HG02852 (cell line): ENCODE results near the gene MACROD1.

Experiments
- ATAC-seq: cut with Tn5 transposase; IDR thresholded peaks from one replicate; pipeline ENCODE4 v1.9.1; 2021; ENCODE audit warnings: mild to moderate bottlenecking, moderate library complexity; ENCODE audit not compliant: unreplicated experiment

Gene MACROD1

DNA sequence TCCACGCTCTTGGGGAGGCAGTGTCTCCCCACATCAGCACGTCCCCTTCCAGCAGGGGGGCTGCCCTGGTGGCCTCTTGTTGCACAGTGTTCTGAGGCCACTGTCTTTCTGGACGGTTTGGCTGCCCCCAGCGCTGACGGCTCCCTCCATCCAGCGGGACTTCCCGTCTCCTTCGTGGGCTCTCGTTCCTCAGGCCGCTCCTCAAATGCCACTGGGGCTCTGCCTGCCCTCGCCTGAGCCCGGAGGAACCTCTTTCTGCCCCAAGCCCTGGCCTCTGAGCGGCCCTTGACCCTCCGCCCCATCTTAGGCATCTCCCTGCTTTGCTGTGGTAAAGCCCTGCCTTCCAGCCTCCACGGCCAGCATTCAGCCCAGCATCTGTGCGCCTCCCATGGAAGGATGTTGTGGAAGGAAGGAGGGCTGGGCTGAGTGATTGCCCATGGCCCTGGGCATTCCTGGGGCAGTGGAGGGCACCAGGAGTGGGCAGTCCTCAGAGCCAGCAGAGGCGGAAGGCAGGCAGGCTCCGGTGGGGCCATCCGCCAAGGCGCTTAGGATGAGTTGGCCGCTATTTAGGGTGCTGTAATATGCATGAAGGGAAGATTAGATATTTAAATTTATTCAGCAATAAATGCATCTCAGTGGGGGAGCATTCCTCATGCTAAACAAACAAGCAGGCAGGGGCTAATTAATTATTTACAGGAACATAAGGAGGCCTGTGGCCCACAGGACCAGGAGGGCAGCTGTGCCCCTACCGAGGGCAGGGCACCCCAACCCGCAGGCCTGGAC is 161.9 kb downstream of the MACROD1 start:
- no peak for ATAC-seq

DNA sequence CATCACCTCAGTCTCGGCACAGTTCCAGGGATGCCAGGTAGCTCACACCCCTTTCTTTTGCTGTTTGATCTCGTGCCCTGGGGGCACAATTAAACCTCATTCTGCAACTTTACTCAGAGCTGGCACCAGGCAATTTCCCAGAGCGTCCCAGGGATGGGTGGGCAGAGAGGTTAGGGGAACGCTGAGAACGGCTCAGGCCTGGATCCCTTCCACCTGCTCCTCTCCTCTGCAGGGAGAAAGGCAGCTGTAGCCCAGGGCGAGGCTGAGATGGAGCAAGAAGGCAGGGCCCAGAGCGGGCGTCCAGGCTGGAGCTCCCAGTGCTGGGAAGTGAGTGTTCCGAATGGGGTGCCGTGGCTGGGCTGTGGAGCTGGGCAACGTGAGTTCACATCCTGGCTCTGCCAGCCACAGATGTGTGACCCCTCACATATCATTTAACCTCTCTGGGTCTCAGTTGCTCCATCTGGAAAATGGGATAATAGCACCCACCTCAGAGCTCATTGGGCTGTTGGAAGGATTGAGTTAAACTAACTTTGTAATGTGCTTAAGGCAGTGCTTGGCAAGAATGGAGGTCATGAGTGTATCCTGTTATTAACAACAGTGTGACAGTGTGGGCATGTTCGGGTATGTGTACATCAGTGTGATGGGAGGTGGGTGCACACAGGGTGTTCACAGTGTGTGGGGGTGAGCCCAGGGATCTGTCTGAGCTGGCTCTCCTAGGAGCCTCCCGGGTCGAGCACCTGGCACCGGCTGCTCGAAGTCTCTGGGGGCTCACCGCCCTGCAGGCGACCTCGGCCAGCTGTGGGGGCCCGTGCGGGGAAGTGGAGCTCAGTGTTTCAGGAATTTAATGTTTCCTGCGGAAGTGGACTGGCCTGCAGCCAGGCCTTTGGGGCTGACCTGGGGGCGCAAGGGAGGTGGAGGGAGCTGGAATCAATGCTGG is 164.2 kb downstream of the MACROD1 start:
- no peak for ATAC-seq

DNA sequence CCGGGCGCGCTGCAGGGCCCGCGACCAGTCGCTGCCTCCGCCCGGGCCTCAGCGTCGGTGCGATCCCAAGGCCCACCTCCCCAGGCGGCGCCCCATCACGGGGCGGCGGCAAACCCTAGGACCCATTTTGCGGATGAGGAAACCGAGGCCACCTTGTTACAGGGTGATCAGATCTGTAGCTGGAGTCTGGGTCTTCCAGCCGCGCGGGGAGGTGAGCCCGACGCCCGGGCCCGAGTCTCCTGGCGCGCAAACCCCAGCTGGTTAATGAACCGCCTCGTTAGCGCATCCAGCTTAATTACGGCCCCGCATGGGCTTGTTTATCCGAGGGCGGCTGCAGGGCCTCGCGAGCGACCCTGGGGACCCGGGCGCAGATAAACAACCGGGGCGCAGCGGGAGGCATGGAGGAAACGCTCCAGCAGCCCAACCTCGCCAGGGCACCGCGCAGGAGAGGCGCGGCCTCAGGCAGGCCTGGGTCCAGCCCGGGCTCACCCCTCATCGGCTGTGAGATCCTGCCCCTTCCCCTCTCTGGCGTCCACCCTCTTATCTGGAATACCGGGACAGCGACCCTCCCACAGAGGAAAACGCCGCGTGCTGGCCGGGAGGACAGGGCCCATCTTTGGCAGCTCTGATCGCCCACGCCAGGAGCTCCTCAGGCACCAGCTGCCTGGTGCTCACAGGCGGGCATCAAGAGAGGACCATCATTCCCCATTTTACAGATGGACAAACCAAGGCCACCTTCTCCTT is 165.0 kb downstream of the MACROD1 start:
- ATAC-seq, result no peak

DNA sequence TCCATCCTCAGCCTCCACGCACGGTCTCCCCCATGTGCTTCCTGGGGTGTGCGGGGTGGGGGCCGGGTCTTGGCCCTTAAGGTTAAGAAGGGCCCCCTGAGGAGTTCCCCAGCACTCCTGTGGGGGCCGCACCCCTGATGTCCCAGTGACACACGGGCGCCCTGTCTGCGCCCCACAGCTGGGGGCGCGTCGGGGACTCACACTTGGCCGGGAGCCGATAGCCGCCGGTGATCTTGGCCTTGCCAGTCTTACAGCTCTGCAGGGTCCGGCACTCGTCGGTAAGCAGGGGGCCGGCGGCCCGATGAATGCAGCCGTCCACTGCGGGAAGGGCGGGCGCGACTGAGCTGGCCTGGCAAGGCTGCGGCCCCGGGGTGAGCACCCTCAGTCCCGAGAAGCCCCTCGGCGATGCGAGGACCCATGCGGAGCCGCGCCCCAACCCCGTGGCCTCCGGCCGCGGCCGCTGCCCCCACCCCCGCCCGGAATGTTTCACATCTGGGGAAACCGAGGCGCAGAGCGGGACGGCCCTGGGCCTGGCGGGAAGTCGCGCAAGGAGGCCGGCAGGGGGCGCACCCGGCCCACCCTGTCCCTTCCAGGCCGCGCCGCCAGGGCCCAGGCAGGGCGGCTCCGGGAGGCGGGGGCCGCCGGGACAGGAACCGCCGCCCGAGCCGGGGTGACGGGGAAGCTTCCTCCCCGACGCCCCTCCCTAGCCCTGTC is 165.7 kb downstream of the MACROD1 start:
- peak; percentile 57 for ATAC-seq

DNA sequence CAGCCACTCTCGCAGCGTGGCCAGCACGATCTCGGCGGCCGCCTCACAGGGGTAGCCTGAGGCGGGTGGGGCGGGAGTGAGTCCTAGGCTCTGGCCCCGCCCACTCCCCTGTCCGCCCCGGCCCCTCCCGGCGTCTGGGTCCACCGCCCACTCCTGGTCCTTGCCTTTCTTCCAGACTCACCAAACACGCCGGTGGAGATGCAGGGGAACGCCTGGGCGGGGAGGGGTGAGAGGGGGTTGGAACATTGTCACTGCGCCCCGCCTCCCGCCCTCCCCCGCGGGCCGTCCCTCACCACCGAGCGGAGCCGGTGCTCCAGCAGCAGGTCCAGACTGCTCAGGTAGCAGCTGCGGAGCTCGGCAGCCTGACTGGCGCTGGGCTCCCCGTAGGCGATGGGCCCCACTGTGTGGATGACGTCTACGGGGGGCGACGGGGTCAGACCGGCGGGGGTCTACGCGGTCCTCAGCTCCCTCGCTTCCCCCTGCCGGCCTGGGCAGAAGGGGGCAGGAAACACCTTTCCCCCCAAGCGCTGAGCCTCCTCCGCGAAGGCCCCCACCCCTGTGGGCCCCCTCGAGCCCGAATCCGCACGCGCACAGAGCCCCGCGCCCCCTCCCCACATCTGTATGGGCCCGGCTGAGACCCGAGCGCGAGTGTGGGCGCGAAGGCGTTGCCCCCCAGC is 166.4 kb downstream of the MACROD1 start:
- ATAC-seq, result no peak

DNA sequence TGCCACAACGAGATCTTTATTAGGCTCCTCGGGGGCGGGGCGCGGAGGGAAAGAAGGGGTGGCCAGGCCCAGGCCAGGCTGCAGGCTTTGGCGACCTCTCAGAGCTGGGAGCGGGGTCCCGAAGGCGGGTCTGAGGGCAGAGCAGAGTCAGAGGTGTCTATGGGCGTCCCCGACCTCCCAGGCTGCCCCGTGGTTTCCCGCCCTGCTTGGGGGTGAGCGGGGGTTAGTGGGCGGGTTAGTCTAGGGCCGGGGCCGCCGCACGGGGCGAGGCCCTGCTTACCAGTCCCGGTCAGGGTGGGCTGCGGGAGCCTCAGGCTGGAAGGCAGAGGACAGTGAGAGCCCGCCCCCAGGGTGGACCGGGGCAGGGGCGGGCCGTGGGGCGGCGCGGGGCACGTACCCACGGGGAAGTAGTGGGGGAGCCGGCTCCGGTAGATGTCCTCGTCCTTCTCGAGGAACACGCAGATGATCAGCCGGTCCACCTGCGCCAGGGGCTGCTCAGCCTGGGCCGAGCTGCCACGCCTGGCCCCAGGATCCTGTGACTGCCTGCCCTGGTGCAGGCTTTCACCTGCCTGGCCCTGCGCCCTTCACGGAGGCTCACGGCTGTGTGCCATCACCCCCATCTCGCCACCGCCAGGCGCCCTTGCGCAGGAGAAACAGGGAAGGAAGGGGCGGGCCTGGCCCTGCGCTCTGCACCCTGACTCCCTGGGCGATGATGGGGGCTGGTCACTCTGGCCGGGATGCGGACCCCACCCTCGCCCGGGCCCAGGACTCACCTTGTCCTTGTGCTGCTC is 167.2 kb downstream of the MACROD1 start:
- no peak for ATAC-seq

DNA sequence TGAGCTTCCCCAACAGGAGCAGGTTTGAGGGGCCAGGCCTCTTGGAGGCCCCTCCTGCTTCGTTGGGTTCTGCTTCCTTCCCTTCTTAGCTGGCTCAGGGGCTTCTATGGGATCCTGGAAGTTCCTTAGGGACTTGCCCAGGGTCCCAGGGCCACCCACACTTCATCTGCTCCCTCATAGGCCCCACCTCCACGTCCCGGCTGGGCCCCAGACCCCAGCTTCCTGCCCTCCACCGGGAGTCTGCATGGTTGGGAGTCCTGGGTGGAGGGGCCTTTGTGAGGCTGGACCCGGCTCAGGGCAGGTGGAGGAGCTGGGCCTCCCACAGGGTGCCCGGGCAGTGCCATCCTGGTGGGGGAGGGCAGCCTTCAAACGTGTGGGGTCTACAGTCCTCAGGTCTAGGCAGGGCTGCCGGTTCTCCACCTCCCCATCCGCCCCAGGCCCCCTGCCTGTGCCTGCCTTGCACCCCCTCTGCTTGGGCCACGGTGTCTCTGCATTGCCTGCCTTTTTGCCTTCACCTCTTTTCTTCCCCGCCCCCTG is 168.0 kb downstream of the MACROD1 start:
- ATAC-seq, result no peak

DNA sequence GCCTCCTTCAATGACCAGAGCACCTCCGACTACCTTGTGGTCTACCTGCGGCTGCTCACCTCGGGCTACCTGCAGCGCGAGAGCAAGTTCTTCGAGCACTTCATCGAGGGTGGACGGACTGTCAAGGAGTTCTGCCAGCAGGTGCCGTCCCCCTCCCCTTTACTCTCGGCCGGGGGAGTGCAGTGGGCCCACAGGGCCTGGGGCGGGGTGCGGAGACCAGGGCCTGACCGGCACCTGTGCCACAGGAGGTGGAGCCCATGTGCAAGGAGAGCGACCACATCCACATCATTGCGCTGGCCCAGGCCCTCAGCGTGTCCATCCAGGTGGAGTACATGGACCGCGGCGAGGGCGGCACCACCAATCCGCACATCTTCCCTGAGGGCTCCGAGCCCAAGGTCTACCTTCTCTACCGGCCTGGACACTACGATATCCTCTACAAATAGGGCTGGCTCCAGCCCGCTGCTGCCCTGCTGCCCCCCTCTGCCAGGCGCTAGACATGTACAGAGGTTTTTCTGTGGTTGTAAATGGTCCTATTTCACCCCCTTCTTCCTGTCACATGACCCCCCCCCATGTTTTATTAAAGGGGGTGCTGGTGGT is 168.7 kb downstream of the MACROD1 start:
- ATAC-seq, result no peak

DNA sequence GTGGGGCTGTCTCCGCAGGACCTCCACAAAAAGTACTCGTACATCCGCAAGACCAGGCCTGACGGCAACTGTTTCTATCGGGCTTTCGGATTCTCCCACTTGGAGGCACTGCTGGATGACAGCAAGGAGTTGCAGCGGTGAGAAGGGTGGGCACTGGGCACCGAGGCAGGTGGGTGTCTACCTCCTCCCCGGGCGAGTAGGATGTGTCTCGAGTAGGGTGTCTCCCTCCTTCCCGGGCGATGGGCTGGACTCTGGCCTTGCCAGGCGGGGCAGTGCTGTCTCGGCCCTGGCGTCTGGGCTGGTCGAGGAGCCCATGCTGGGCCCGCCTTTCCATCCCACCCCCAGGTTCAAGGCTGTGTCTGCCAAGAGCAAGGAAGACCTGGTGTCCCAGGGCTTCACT is 169.4 kb downstream of the MACROD1 start:
- ATAC-seq, result no peak

DNA sequence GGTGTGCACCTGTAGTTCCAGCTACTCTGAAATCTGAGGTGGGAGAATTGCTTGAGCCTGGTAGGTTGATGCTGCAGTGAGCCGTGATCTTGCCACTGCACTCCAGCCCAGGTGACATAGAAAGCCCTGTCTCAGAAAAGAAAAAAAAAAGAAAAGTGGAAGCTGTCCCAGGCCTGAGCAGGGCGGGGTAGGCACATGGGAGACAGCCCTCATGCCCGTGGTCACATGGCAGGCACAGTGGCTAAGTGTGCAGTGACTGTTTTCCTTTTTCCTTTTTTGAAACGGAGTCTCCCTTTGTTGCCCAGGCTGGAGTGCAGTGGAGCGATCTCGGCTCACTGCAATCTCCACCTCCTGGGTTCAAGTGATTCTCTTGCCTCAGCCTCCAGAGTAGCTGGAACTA is 171.9 kb downstream of the MACROD1 start:
- ATAC-seq, result no peak

DNA sequence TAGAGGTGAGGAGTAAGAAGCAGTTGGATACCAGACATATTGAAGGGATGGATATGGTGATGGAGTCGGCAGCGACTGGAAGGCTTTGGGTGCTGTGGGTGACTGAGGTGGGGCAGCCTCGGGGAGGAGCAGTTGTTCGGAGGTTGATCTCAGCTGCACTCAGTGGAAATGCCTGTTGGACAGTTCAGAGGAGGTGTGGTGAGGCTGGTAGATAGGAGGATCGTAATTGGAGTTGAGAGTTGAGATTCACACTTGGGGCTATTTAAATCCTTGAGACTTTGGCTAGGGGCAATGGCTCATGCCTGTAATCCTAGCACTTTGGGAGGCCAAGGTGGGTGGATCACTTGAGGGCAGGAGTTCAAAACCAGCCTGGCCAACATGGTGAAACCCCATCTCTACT is 172.8 kb downstream of the MACROD1 start:
- no peak for ATAC-seq

DNA sequence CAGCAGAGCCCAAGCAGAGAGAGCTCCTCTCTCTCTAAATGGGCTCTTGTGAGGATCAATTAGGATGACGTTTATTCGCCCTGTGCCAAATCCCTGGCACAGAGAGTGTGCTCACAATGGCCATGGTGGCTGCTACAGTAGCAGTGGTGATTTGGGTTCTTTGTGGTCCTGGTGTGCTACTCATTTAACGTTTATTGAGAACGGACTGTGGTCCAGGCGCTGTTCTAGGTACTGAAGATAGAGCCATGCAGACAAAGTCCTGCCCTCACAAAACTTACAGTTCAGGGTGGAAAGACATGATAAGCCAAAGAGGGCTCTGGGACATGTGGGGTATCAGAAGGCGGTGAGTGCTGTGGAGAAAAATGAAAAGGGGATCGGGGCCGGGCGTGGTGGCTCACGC is 174.4 kb downstream of the MACROD1 start:
- ATAC-seq, result no peak

DNA sequence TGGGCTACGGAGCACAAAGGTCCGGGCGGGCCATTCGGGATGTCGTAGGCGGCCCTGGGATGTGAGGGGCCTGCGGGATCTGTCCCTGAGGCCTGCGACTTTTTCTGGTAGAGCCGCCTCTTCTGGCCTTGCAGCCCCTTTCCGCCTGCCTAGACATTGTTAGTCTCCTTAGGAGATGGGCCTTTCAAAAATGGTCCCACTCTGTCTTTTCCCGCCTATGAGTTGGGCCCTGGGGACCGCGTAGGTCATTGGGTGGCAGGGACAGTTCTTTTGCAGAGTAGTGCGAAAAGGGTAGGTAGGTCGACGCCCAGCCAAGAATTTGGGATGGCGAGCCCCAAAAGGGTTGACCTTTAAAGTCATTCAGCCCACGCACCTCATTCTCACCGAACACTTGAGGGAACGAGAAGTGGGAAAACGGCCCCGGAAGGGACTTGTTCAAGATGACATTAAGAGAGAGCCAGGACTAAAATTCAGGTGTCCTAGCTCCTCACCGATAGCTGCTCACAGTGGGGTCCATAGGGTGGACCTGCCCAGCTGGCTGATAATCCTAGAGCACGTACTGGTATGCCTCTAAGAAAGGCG is 178.9 kb downstream of the MACROD1 start:
- no peak for ATAC-seq

DNA sequence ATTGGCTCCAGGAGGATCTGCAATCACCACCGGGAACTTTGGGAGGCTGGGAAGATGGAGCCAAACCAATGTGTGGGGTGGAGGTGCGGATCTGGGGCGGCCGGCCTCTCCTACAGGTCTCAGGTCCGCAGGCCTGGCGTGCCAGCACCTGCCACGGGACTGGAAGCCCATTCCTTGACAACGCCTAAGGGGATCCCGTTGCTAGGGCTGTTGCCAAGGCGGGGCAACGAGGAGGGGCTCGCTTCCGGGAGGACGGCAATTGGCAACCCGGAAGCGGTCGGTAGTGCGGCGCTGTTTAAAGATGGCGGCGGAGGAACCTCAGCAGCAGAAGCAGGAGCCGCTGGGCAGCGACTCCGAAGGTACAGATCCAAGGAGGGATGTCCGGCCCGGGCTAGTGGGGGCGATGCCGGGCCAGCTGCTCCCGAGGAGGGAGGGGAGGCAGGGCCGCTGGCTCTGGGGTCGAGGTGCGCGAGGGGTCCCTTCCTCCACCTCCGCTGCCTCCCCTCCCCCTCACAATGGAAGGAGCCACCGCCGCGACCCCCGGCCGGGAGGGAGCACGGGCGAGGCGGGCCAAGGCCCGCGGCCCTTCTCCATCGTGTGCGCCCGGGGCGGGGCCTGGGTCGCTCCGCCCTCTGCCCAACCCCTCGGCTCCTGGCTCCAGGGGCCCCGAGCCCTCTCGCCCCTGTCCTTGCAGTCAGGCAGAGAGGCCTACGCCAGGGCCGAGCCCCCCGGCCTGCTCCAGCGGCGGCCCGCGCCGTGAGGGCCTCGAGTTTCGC is 179.6 kb downstream of the MACROD1 start, which contains the start of gene OTUB1:
Gene OTUB1, plus strand, starts transcription at position 283 of the 776 bp plus-strand sequence. Its CDS starts 19 bp downstream, at position 302.
- ATAC-seq, result peak; percentile 88

DNA sequence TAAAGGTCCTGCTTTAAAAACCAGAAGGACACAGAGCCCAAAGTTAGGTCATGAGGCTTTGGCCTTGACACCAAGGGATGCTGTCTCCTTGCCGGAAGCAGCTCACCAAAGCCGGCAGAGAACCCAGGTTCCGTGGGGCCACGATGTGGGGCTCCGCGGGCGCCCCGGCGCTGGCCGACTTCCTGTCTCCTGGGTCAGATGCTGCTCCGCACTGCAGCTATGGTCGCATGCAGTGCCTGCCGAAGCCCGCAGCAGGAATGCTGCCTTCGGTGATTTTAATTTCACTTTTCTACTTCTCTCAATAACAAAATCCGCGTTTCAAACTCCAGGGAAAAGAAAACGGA is 180.1 kb downstream of the MACROD1 start:
- peak; percentile 48 for ATAC-seq

DNA sequence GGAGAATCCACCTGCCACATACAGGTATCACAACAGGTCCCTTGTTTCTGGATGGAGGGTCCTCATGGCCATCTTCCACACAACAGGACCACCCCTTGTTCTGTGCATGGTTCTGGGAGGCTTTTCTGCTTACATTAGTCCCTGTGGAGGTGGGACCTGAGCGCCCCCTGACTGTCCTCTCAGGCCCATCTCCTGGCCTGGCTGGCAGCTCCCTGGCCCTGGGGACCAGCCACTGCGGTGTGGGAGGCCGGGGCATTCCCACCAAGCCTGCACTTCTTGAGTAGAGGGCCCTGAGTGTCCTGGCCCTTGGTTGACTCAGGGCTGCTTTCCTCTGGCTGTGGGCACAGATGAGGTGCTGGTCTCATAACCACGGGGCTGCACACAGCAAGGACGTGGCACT is 186.5 kb downstream of the MACROD1 start:
- ATAC-seq, result no peak

DNA sequence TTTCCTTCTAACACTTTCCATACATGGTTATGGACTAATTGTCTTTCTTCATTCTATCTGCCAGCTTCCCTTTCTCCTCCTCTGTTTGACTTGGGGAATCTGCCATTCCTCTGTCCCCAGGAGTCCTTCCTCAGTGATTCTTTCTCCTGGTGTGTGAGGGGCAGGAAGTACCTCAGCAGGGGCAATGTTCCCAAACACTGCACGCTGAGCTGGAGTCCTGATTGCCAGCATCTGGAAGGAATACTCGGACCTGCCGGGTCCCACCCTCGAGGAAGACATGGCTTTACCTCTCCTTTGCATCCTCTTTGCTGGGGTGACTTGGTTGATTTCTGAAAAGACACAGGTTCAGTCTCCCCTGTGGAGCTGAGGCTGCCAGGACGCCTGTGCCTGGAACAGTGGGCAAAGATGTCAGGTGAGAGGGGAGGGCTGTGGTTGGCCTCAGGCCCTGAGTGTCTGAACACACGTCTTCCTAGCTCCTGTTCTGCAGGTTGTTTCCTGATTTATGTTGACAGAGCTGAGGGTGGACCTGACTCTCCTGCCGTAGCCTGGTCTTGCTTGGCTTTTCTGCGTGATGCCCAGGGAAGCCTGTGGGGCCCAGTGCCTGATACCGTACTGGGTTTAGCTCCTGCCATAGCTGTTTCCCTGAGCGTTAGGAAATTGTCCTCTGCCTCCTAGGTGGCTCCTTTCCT is 187.2 kb downstream of the MACROD1 start:
- no peak for ATAC-seq
